ENCODE results near the gene RNF144B.
A peak's percentile ranks its signal among the peaks of the same experiment; 100 is the strongest.
"Not testable (repeated sequence)": the region's sequence is repeated elsewhere in the genome, so short reads cannot be mapped to it uniquely, and the experiment has no call there.

Gene RNF144B

DNA sequence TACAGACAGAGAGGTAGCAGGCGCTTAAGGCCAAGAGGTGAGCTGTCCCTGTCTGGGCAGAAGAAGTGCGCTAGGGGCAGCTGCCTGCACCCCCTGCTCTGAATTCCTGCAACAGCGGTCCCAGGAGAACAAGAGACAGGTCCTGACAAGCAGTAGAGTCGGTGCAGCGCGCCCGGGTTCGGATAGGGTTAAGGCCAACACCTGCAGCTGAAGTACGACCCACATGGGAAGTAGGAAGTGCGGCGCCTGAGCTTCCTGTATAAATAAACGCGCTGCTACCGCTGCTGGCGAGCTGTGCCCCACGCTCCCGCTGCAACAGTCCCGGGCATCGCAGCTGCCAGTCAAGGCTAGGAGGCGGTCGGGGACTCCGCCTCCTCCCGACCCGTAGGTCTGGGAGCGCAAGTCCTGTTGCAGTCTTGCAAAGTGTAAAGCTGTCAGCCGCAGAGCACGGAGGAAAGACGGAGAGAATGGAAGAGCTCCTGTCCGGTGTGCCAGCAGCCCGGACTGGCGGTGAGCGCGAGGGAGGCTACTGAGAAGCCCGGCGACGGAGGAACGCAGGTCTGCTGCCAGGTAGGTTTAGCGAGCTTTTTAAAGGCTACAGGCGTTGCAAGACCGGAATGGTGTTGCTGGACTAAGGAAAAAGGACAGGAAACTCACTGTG, at the start of gene RNF144B:
Gene RNF144B, plus strand, starts transcription at position 290 of the 661 bp plus-strand sequence. CDS start 12,185 bp downstream, outside the sequence.
- DNase-seq = peak; percentile 95 to 97

DNA sequence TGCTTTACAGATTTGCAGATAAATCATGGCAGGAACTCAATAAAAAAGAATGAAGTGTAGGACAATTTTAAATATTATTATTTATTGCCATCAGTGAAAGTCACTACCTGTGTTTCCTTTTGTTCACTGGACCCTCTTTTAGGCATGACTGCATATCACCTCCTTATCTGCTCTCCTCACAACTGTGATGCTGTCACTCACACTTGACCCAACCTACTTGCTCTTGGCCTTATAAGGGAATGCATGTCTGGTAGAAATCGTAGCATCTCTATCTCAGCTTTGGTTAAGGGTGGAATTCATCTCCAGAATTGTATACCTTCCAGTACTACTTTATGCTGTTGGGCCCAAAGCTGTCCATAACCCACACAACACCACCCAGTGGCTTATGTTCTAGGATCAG, 47.6 kb upstream of the RNF144B start:
- DNase-seq = no peak

DNA sequence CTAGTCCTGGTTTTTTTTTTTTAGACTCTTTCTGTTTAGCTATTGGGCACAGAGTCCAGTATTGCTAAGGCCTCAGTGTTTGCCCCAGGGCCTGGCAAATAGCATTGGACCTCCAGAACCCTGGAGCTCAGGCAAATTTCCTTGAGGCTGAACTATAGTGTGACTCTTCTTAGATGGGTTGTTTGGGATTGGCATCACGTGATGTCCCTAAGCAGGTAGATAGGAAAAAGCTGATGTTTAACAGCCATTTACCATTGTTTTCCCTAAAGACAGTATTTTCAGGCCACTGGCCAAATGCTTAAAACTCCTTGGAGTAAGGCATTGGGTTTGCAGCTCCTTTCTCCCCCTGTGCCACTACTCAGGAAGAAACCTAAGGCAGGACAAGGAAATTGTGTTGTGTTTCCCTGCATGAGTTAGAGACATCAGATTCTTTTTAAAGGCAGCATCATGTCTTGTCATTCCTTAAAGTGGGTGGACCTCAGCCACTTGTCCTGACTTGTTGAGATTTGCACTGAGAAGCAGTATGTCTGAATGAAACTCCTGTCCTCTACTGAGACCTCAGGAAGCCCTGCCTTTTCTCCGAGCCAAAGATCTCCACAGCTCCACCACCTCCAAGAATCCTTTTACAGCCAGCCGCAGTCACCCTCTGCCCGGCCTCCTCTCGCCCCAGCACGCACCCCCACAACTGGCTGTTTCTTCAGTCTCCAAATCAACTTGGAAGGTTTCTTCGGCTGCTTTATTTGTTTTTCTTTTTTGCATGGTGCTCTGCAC, 46.2 kb upstream of the RNF144B start:
- DNase-seq = no peak

DNA sequence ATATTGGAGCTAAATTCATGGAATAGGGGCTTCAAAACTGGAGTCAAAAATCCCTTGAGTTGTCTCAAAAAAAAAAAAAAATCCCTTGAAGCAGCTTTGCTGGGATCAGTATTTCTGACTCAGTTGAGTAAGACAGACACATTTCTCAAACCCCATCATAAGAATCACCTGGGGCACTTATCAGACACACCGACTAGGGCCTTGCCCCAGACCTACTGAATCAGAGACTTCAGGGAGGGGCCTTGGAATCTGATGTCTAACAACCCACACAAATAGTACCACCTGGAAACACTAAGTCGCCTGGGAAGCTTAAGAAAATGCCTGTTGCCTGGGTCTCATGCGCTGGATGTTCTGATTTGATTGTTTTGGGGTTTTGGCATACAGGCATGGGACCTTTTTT, 44.9 kb upstream of the RNF144B start:
- DNase-seq = no peak

DNA sequence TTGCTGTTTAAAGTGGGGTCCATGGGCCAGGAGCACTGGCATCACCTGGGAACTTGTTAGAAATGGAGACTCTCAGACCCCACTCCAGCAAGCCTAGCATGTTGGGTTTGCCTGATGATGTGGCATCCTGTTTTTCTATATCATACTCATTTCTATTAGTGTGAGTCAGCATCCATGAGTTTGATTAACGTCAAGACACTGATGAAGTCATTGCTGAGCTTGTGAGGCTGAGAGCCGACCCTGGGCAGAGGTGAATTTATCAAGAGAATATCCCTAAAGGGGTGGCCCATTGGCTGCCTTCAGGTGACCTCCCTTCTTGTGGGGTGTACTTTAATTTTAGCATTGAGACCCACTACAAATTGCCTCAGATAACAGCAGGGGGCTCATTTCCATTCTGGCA, 43.4 kb upstream of the RNF144B start:
- DNase-seq = no peak

DNA sequence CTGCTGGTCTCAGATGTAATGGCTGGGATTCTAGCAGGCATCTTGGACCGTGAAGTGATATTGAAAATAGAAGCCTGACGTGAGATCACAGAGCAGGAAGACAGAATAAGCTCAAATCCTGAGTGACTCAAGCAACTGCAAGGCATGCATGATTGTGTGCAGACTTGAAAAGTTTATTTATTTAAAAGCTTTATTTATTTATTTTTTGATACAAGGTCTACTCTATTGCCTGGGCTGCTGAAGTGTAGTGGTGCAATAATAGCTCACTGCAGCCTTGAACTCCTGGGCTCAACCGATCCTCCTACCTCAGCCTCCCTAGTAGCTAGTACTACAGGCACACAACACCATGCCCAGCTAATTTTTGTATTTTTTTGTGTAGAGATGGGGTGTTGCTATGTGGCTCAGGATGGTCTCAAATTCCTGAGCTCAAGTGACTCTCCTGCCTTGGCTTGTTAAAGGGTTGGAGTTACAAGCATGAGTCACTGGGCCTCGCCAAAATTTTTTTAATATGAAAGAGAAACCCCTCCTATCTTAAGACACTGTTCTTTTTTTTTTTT, 40.1 kb upstream of the RNF144B start:
- DNase-seq = no peak

DNA sequence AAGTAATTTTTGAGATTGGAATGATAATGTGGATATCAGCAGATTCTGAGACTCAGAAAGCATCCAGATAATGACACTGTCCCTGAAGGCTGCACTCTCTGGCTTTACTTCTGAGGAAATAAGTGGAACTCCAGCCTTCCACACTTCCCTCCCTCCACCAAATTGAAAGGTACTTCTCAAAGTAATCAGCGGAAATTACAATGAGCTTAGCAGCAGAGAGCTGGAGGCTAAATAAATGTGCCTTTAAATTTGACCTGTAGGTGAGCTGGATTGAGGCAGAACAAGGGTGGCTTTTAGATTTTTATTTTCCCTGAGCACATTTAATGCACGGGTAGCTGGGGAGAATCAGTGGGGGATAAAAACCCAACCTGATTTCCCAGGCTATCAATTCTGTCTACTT, 39.3 kb upstream of the RNF144B start:
- no peak for DNase-seq

DNA sequence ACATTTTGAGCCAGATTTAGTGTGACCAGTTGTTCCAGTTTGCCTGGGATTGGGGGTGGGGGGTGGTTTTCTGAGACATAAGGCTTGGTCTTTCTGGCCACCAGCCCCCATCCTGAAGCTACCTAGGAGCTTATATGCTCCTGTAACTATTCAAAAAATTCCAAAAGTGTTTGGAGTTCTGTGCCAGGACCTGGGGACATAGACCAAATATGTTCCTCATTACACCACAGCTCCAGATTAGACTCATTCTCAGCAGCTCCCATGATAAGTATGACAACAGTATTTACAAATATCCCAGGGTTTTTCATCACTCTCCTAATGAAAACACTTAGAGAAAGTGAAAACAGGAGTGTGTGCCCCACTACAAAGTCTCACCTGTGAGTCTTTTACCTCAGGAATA, 37.8 kb upstream of the RNF144B start:
- no peak for DNase-seq

DNA sequence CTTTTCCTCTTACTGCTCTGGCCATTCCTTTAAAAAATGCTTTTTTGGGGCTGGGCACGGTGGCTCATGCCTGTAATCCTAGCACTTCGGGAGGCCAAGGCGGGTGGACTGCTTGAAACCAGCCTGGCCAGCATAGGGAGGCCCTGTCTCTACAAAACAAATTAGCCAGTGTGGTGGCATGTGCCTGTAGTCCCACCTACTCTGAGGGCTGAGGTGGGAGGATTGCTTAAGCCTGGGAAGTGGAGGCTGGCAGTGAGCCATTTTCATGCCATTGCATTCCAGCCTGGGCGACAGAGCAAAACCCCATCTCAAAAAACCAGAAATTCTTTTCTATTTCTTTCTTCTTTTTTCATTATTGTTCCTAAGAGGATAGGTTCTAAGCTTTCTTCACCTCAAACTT, 36.9 kb upstream of the RNF144B start:
- DNase-seq = no peak

DNA sequence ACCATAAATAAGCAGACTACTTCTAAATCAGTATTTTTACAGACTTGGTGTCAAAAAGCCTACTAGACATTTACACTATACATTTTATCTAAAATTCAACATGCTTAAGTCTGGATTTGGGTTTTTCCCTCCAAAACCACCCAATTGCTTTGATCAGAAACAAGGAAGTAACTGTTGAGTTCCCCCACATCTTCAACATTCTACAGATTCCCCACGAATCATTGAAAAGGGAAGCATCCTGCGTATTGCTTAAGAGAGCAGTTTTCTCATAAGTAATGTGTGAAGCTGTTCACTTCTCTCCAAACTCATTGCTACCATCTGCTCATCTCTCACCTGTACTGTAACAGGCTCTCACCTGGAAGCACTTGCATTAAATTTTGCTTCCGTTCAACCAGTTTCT, 36.4 kb upstream of the RNF144B start:
- DNase-seq = no peak

DNA sequence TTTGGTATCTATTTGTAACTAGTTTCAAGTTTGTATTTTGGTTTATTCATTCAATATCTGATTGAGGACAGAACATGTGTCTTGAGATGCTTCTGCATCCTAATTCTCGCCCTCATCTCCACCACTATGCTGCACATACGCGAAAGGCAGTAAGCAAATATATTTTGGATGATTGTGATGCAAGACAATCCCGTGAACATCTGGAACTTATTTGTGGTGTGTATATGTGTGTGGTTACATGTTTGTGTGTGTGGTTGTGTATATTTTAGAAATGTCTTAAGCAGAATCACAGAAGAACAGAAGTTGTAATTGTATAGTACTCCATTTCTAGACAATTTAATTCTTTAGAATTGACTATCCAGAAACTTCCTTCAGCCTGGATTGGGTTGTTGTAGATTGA, 35.1 kb upstream of the RNF144B start:
- DNase-seq = no peak

DNA sequence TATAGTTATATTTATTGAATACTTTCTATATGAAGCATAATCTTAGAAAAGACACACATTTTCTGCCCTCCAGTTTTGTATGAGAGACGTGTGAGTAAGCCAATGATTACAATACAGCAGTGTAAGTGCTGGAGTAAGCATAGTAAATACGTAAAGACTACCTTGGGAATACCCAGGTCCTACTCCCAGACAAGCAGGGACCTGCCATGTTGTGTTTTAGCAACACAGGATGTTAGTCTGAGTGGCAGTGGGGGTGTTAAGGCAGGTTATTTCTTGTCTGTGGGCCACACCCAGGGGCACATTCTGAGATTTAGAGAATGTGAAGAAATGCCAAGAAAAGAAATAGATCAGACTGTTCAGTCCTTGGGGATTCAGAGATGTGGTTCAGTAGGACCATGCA, 34.3 kb upstream of the RNF144B start:
- DNase-seq = no peak

DNA sequence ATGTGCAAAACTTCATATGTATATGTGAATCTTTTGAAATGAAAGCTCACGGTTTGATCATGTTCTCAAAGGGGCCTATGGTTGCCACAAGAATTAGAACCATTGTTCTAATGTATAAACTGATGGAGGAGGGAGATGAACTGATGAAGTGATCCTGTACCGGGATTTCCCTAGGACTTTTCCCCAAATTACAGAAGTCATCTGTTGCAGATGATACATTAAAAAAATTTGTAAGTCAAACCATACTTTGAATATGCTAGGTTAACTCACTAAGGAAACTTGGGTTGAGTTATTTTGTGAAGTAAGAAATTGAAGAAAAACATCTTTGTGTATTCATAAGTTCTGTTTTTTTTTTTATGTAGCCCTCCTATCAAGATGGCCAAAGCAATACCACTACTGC, 33.9 kb upstream of the RNF144B start:
- DNase-seq = no peak

DNA sequence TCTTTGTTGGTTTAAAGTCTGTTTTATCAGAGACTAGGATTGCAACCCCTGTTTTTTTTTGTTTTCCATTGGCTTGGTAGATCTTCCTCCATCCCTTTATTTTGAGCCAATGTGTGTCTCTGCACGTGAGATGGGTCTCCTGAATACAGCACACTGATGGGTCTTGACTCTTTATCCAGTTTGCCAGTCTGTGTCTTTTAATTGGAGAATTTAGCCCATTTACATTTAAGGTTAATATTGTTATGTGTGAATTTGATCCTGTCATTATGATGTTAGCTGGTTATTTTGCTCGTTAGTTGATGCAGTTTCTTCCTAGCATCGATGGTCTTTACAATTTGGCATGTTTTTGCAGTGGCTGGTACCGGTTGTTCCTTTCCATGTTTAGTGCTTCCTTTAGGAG, 29.6 kb upstream of the RNF144B start:
- DNase-seq = not testable (repeated sequence)

DNA sequence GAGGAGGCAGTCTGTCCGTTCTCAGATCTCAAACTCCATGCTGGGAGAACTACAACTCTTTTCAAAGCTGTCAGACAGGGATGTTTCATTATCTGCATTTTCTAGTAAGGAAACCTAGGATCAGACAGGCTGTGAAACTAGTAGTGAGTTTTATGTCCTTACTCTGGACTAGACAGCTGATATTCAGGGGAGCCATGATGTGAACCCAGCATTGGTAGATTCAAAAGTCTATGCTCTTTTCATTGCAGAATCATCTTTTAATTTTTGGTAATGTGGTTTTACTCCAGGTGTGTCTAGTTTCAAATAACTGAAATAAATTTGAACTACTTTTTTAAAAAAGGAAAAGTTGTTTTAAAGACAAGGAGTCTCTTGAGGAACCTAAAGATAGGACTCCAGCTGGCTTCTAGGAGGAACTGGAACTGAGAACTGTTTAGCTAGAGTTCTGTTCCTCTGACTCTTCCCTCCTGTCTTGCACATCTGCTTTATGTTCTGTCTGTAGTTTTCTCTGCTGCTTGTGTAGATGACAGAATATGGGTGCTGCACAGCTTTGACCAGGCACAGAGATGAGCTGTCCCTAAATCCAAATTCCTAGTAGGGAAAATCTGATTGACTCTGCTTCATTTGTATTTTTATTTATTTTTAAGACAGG, 27.8 kb upstream of the RNF144B start:
- DNase-seq = no peak

DNA sequence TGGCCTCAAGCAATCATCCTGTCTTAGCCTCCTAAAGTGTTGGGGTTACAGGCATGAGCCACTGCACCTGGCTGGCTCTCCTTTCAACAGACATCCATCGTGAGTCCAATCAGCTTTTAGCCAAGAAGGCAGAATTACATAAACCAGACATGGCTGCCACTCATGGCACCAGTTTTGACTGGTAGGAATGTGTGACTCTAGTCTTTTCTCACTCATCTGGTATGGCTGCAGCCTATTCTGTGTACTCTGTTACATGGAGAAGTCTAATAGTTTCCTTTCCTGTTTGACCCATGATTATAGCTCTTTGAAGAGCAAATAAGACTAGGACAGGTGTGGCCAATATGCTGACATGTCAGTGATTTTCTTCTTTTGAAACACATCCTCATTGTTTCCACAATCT, 27.0 kb upstream of the RNF144B start:
- no peak for DNase-seq

DNA sequence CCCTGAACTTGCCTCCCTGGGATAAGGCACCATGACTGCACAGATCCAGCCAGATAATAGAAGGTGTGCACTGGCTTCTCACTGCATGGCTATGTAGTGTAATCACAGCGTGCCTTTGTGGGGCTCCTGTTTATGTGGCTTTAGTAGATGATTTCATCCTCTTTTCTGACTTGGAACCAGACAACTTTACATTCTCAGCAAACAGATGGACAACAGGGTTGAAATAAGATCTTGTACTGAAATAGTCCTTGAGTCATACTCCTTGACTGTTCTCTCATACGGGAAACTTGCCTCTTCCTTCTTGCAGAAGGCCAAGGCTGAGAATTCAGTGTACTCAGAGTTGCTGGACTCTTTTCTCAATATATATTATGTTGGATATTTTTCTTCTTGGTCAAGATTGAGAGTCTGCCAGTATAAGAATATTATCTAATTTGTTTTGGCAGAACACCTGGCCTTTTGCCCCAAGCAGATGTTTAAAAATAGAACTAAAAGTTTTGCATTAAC, 25.0 kb upstream of the RNF144B start:
- no peak for DNase-seq

DNA sequence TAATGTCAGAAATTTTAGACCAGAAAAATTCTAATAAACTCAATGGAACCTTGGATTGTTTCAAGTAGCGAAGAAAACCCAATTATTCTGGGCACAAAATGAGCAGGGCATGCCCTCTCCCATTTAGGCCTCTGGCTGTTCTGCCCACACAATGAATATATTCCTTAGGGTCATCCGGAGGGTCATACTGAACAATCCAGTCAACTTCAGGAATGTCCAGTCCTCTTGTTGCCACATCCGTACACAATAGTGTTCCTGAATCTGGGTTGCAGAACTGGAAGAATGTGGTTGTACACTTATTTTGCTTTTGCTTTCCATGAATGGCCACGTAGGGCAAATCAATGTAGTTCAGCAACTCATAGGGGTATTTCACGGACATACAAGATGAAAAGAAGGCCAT, 23.4 kb upstream of the RNF144B start:
- no peak for DNase-seq

DNA sequence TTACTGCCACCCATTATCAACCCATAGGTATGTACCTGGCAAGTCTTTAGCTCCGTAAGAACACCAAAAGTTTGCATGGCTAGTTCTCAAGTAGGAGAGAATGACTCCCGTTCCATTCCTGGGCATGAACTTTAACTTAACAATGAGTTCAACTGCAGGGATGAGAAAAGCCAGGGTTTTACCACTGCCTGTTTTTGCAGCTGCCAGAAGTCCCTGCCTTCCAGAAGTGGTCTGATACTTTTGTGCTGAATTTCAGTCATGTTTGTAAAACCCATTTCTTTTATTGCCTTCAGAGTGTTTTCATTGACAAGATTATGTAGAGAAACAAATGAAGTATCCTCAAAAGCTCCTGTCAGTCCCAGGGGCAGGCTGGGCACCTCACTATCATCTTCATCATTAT, 22.6 kb upstream of the RNF144B start:
- not testable (repeated sequence) for DNase-seq

DNA sequence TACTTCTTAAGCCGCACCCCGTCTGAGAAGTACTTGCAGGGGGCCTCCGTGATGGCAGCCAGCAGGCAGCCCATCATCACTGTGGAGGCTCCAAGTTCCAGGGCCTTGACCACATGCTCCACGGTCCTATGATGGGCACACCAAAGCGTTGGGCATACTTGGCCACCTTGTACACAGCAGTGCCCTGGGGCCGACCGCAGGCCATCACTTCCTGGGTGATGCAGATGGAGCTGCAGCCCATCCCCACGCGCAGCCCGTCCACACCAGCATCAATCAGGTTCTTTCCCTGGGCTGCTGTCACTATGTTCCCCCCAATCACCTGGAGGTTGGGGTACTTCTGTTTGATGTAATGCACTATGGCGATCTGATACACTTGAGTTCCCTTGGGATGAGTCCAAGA, 19.8 kb upstream of the RNF144B start:
- DNase-seq = no peak

DNA sequence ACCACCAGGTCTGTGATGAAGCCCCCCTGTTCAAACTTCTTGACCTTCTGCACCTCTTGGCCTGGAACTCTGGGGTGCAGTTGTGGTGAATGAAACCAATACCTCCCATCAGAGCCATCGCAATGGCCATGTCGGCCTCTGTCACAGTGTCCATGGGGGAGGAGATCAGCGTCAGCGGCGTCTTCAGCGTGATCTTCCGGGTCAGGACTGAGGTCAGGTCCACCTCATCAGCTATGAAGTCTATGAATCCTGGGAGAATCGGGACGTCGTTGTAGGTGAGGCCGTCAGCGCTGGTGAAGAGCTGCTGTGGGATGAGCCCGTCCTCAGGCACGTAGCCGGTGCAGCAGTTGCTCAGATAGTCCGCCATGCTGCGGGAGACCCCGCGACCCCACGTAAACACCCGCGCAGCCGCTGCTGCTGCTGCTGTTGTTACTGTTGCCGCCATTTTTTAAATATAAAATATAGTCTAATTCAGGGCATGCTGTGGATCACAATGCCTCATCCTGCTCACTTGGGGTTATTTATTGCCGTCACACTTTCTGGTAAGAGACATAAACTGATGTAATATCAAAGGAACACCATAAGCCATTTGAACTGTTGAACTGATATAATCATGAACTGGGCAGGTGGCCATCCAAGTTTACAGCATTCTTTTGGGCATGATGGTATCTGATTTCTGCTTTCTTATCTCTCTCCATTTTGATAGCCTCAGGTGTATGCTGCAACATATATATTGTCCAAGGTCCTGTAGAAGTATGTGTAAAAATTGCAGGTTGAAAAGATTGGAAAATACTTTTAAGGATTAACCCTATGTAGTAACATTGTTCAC, 18.7 kb upstream of the RNF144B start:
- no peak for DNase-seq

DNA sequence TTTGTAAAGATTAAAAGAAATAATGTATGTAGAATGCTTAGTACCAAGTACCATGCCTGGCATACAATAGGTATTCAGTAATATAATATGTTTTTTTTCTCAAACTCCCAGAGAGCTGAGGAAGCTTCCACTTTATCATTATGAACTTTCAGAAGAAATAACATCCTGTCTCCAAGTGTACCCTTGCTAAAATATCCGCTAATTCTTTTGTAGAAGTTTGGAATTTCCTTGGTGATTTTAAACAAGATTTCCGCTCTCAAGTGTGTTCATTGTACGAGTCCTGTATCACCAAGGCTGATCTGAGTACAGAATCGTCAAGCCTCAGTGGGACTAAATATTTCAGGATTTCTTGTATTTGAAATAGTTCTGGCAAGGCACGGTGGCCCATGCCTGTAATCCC, 16.1 kb upstream of the RNF144B start:
- DNase-seq = no peak

DNA sequence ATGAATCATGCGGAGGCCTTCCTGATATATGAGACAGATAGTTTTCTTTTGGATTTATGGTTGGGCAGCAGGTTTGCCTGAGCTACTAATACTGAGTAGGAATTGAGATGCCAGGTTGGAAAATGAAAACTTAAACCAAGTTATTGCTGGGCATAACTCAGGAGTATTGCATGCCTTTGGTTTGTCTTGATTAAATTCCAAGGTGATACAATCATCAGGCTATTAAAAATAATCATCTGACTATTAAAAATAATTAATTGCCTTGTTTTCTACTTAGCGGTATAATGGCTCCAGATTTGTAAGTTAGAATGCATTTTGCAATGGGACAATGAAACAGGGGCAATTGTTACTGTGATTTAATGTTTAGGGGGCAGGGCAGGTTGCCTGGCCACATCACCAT, 15.5 kb upstream of the RNF144B start:
- DNase-seq = no peak
